HG02970 (cell line): ENCODE data around the gene GPR137C.

ENCODE experiments used
- ATAC-seq: cut with Tn5 transposase; IDR thresholded peaks from one replicate; pipeline ENCODE4 v1.9.1; 2021; ENCODE audit warnings: mild to moderate bottlenecking, moderate library complexity, moderate number of reproducible peaks; ENCODE audit not compliant: unreplicated experiment, low FRiP score

The GPR137C gene

DNA sequence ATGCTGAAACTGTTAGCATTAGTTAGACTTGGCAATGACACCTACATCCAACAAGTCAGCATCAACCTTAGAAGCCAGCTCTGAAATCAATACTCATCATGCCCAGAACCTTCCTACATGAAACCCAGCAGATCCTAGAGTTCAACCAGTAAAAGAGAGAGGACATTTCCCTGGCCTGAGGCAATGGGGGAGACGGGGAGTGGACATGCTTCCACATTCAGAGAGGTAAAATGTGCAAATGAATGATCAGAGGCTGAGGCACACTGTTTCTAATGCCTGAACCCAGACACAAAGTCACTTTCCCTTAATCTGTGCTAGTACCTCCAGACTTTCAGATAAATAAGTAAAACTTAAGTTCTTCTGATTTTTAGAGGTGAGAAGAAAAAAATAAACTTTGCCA, 108.2 kb downstream of the GPR137C start:
- no peak for ATAC-seq

DNA sequence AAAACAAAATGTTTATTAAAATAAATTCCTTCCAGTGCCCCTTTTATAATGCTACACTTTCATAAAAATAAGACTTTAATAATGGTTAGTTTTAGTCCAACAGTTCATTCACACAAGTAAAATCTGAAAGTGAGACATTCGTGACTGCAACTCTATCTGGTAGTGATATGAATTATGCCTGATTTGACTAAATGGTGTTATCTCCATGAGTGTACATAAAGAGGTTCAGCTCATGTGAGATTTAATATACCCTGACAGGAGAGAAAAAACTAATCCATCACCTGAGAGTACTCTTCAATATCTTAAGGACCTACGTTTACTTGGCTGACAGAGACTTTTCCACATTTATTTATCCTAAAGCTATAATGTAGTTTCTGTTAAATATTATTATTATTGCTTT, 108.7 kb downstream of the GPR137C start:
- no peak for ATAC-seq

DNA sequence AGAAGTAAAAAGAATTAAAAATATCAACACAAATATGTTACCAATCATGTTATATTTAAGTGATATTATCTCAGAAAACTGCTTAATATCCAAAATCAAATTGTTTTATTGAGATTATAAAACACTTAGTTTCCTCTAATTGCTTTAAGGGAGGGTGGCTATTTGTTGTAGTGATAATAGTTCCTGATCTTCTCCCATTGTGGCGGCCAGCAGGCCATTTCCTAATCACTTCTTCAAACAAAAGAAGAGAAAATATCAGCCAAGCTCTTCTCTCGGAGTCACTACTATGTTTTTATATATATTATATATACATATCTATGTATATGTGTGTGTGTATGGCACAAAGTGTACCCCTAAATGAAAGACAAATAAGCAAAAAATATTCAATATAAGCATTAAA, 111.2 kb downstream of the GPR137C start:
- no peak for ATAC-seq

DNA sequence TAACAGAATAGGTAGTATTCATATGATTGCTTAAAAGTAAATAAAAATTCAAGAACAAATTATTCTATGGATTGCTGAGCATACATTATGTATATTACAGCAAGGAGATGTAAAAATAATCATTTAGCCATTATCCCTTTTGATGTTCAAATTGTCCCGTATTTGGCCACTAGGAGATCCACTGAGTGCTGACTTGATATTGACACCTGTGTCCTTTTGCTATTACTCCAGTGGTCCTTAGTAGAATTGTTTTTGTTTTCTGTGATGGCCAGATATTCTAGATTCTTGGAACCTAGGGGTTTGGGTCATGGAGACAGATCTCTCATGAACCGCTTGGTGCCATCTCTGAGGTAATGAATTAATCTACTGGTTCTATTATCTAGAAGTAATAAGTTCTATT, 126.0 kb downstream of the GPR137C start:
- no peak for ATAC-seq

GRCh38 chr14:52683985-52684520, 131.4 kb downstream of the GPR137C start:
- ATAC-seq: no peak

DNA sequence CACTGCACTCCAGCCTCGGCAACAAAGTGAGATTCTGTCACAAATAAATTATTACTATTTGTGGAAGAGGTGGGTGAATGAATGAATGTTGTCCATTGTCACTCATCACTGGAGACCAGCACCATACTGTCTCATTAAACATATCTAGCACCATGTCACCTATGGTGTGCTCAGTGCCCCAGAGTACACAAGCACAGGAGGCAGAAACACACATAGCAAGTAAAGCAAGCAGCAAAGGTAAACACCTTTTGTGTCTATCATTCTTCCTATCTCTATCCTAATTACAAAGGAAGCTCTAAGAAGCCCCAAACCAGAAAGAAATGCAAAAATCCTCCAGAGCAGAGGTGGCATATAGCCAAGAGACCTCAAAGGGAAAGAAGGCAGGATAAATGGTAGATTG, 133.5 kb downstream of the GPR137C start:
- ATAC-seq: no peak
